ENCODE data around the gene GCAT. TPM values are rescaled to one million over a fixed set of nuclear protein-coding genes. Genes with fewer than 3 reads are reported as not detected.

GCAT gene
- total and polyA plus RNA-seq, 2 of the 4 experiments (the other 2 are of a cell fraction): 20.6 to 32.3 TPM

- H4K5ac ChIP-seq (ENCODE audit: low read depth, low read length): no peak overlapping the region
- intact Hi-C loops (cut with micrococcal nuclease) (no loop called here), in situ Hi-C loops (cut with MboI; ENCODE audit: low sequenced_read_pairs) (no loop called here), dilution Hi-C loops (cut with HindIII; ENCODE audit: low sequenced_read_pairs, unreplicated experiment) (no loop called here)
- DNase-seq (no peak), ATAC-seq (ENCODE audit: low read depth) (no peak)
- no peak overlapping the region for H4K91ac ChIP-seq (ENCODE audit: insufficient read depth, low read depth, low read length)
- H2BK5ac ChIP-seq (ENCODE audit: low read depth, low read length, poor library complexity, severe bottlenecking): no peak overlapping the region
- H3K79me1 ChIP-seq (ENCODE audit: low read depth in 1 of 2, low read length in 2 of 2): peaks cover 10 to 51% of the 10 kb centered on the region in 2 experiments; a peak in 3 of 4 replicates
- H2BK120ac ChIP-seq (ENCODE audit: low read depth, low read length): no peak overlapping the region; the same call in 1 of the 2 replicates
- no peak overlapping the region for H2BK15ac ChIP-seq (ENCODE audit: low read depth, low read length)
- H3K18ac ChIP-seq (ENCODE audit: low read depth, low read length): no peak overlapping the region
- H3K56ac ChIP-seq (ENCODE audit: extremely low read depth, insufficient read depth, low read length): no peak overlapping the region
- H2AK5ac ChIP-seq (ENCODE audit: low read depth, low read length): no peak overlapping the region
- H3K9ac ChIP-seq (ENCODE audit: low read depth, low read length): no peak overlapping the region
- H3K4me1 ChIP-seq (ENCODE audit: control insufficient read depth, insufficient read depth, low read length): no peaks in the 10 kb centered on the region
- POLR2A ChIA-PET (ENCODE audit: unreplicated experiment): no interaction called here
- no peak overlapping the region for H2BK20ac ChIP-seq (ENCODE audit: low read depth, low read length)
- no peak overlapping the region for H4K8ac ChIP-seq (ENCODE audit: low read depth in 2 of 2, low read length in 2 of 2)
- H3K9me3 ChIP-seq (ENCODE audit: control insufficient read depth, insufficient read depth, low read length): no peaks in the 10 kb centered on the region
- H3K4ac ChIP-seq (ENCODE audit: low read depth, low read length): no peak overlapping the region
- WGBS, 2 experiments (ENCODE audit: extremely low coverage in 2 of 2, insufficient read length in 1 of 2): 94% methylated on average over 7 of the region's 24 CpGs; no CpG with 5 or more reads in 1 of the 2 experiments
- no peak overlapping the region for H2AFZ ChIP-seq (replicated peaks; ENCODE audit: low read length, poor library complexity)
- H3K27me3 ChIP-seq (ENCODE audit: control insufficient read depth, insufficient read depth, low read length): no peaks in the 10 kb centered on the region
- peaks cover 69% of the 10 kb centered on the region for H3K36me3 ChIP-seq (ENCODE audit: control insufficient read depth, insufficient read depth, low read length)
- no peak overlapping the region for H2AK9ac ChIP-seq (replicated peaks; ENCODE audit: low read depth, low read length, poor library complexity)
- H3K14ac ChIP-seq (replicated peaks; ENCODE audit: low read depth, low read length): no peak overlapping the region
- no peaks in the 10 kb centered on the region for H4K20me1 ChIP-seq (ENCODE audit: insufficient read depth, low read length)
- no peak overlapping the region for H3K27ac ChIP-seq (ENCODE audit: insufficient read depth, low read length)
- BruUV-seq (replicated peaks): no TSS peak
- H3K4me2 ChIP-seq (ENCODE audit: low read depth, low read length): no peak overlapping the region
- TF ChIP-seq USF2 (IDR thresholded peaks at IDR 0.05; ENCODE audit: low read depth, low read length): no peak
- TF ChIP-seq FOS (IDR thresholded peaks at IDR 0.05; ENCODE audit: low read depth, low read length): no peak
- TF ChIP-seq RAD21 (IDR thresholded peaks at IDR 0.05; ENCODE audit: low read length): no peak
- no peak for TF ChIP-seq CHD1 (IDR thresholded peaks at IDR 0.05; ENCODE audit: low read depth, low read length)
- no peak for TF ChIP-seq POLR2A (IDR thresholded peaks at IDR 0.05; ENCODE audit: low read depth, low read length)
- no peak for TF ChIP-seq MXI1 (IDR thresholded peaks at IDR 0.05; ENCODE audit: borderline replicate concordance, low read depth, low read length)
- no peak for TF ChIP-seq ELK1 (IDR thresholded peaks at IDR 0.05; ENCODE audit: borderline replicate concordance, low read depth, low read length)
- CTCF ChIA-PET: interaction anchor here (0.6 to 1.2 kb wide), 3 partner anchors 11 to 236 kb away, joined by 3 read pairs; no protein-coding TSS in a partner anchor
- peaks cover 7% of the 10 kb centered on the region for H3K9me1 ChIP-seq (ENCODE audit: insufficient read depth, low read length)
- H3K23ac ChIP-seq (ENCODE audit: low read depth, low read length): no peak overlapping the region
- no peak overlapping the region for H3K4me3 ChIP-seq (ENCODE audit: insufficient read depth, low read depth, low read length)
Measured at GRCh38 chr22:37769056-37769455, 38.7 kb upstream of the GCAT start.

Measured in IMR-90 (cell line).